ENCODE data around the gene AARS2. TPM values are rescaled to one million over a fixed set of nuclear protein-coding genes. Genes with fewer than 3 reads are reported as not detected.

The AARS2 gene
- total and polyA plus RNA-seq, 2 of the 8 experiments (the other 6 are each of a cell fraction or from before 2014, with no cell fraction given) = 8.6 to 20.4 TPM

- no peak for TF ChIP-seq CHD7 (IDR thresholded peaks at IDR 0.05; ENCODE audit: insufficient replicate concordance, low read length)
- peak; percentile 94 for TF ChIP-seq EGR1 (IDR thresholded peaks at IDR 0.05; ENCODE audit: borderline replicate concordance, low read depth, low read length)
- TF ChIP-seq CTBP2 (IDR thresholded peaks at IDR 0.05; ENCODE audit: borderline replicate concordance, insufficient read depth, insufficient read length, low read length) = no peak
- TF ChIP-seq ATF2 (IDR thresholded peaks at IDR 0.05; ENCODE audit: low read length) = peak; percentile 85
- TF ChIP-seq POLR2AphosphoS5 (IDR thresholded peaks at IDR 0.05; ENCODE audit: low read depth, low read length) = peak; percentile 95
- 0 out of 4 replicates have a peak, but pooled peaks of 1 of the 2 experiments have one; percentile 2 for TF ChIP-seq HDAC2 (IDR thresholded peaks at IDR 0.05; ENCODE audit: borderline replicate concordance in 1 of 2, low read depth in 2 of 2, low read length in 2 of 2)
- no peak for TF ChIP-seq GABPA (IDR thresholded peaks at IDR 0.05; ENCODE audit: borderline replicate concordance, insufficient read depth, low read length)
Measured at GRCh38 chr6:44312901-44313788, at the start of gene AARS2 (continued).
